ENCODE results near the gene BHLHA15.

- no peak for TF ChIP-seq EP300 (IDR thresholded peaks at IDR 0.05)
- no peak for TF ChIP-seq CTCF (IDR thresholded peaks at IDR 0.05)
- TF ChIP-seq POLR2A (IDR thresholded peaks at IDR 0.05) = no peak
- TF ChIP-seq POLR2AphosphoS5 (IDR thresholded peaks at IDR 0.05) = no peak
Measured at GRCh38 chr7:98167653-98168052, 43.6 kb upstream of the BHLHA15 start.
